ENCODE data around the gene ASRGL1.
"Not testable (repeated sequence)": the region's sequence is repeated elsewhere in the genome, so short reads cannot be mapped to it uniquely, and the experiment has no call there.

The ASRGL1 gene

GRCh38 chr11:62352355-62353336 lies 15.4 kb downstream of the ASRGL1 start:
- no peak for DNase-seq (ENCODE audit: low read depth in 2 of 2)

GRCh38 chr11:62353841-62354240 lies 16.6 kb downstream of the ASRGL1 start:
- no peak for DNase-seq (ENCODE audit: low read depth in 2 of 2)

GRCh38 chr11:62358273-62358672 lies 21.0 kb downstream of the ASRGL1 start:
- DNase-seq (ENCODE audit: low read depth in 2 of 2) = no peak

- no peak for DNase-seq (ENCODE audit: low read depth in 2 of 2)
Observed at GRCh38 chr11:62359475-62359874, 22.2 kb downstream of the ASRGL1 start.

GRCh38 chr11:62360685-62361084 lies 23.4 kb downstream of the ASRGL1 start:
- no peak for DNase-seq (ENCODE audit: low read depth in 2 of 2)

GRCh38 chr11:62368861-62369477 lies 31.7 kb downstream of the ASRGL1 start:
- not testable (repeated sequence) for DNase-seq (ENCODE audit: low read depth in 2 of 2)

- peak in 1 of 2 donors; percentile 21 for DNase-seq (ENCODE audit: low read depth in 2 of 2)
Observed at GRCh38 chr11:62370743-62371440, 33.6 kb downstream of the ASRGL1 start.

GRCh38 chr11:62372871-62373270 lies 35.6 kb downstream of the ASRGL1 start:
- DNase-seq (ENCODE audit: low read depth in 2 of 2) = no peak

- no peak for DNase-seq (ENCODE audit: low read depth in 2 of 2)
Observed at GRCh38 chr11:62373464-62374119, 36.3 kb downstream of the ASRGL1 start.

GRCh38 chr11:62374801-62375200 lies 37.6 kb downstream of the ASRGL1 start:
- DNase-seq (ENCODE audit: low read depth in 2 of 2) = no peak

GRCh38 chr11:62378459-62379063 lies 41.3 kb downstream of the ASRGL1 start:
- DNase-seq (ENCODE audit: low read depth in 2 of 2) = not testable (repeated sequence)

GRCh38 chr11:62379586-62379985 lies 42.3 kb downstream of the ASRGL1 start:
- not testable (repeated sequence) for DNase-seq (ENCODE audit: low read depth in 2 of 2)

GRCh38 chr11:62380821-62381245 lies 43.6 kb downstream of the ASRGL1 start:
- peak in 1 of 2 donors; percentile 13 for DNase-seq (ENCODE audit: low read depth in 2 of 2)

GRCh38 chr11:62383822-62384221 lies 46.6 kb downstream of the ASRGL1 start:
- DNase-seq (ENCODE audit: low read depth in 2 of 2) = no peak

GRCh38 chr11:62386083-62386482 lies 48.8 kb downstream of the ASRGL1 start:
- not testable (repeated sequence) for DNase-seq (ENCODE audit: low read depth in 2 of 2)

- DNase-seq (ENCODE audit: low read depth in 2 of 2) = no peak
Observed at GRCh38 chr11:62387381-62387780, 50.1 kb downstream of the ASRGL1 start.

GRCh38 chr11:62388999-62389398 lies 51.8 kb downstream of the ASRGL1 start:
- DNase-seq (ENCODE audit: low read depth in 2 of 2) = no peak

GRCh38 chr11:62390237-62390636 lies 53.0 kb downstream of the ASRGL1 start:
- DNase-seq (ENCODE audit: low read depth in 2 of 2) = no peak

- no peak for DNase-seq (ENCODE audit: low read depth in 2 of 2)
Observed at GRCh38 chr11:62390722-62391121, 53.5 kb downstream of the ASRGL1 start.

GRCh38 chr11:62391642-62392425 lies 54.6 kb downstream of the ASRGL1 start:
- no peak for DNase-seq (ENCODE audit: low read depth in 2 of 2)
